Stimulated activated CD8-positive, alpha-beta memory T cell treated with anti-CD3 and anti-CD28 coated beads, Interleukin-4, amount 100 ng/mL, for 1 hour (primary cell): Measurements from ENCODE around the gene EPHB3.

ENCODE experiments used
- DNase-seq, 2 donors: peaks; one replicate each; pipeline ENCODE4 v3.0.0-alpha.2; 2020; ENCODE audit warnings: low read depth in 2 of 2, low spot score in 1 of 2

The EPHB3 gene

GRCh38 chr3:184543256-184543655 is 18.3 kb upstream of the EPHB3 start:
- no peak for DNase-seq

GRCh38 chr3:184543843-184544512 is 17.6 kb upstream of the EPHB3 start:
- peak; percentile 37 to 53 for DNase-seq

GRCh38 chr3:184544513-184544861 is 17.1 kb upstream of the EPHB3 start:
- no peak for DNase-seq

- DNase-seq = no peak
Observed at GRCh38 chr3:184545769-184546168, 15.8 kb upstream of the EPHB3 start.

- no peak for DNase-seq
Observed at GRCh38 chr3:184546252-184546651, 15.3 kb upstream of the EPHB3 start.

- DNase-seq = no peak
Observed at GRCh38 chr3:184549796-184550577, 11.6 kb upstream of the EPHB3 start.

GRCh38 chr3:184551103-184551502 is 10.5 kb upstream of the EPHB3 start:
- no peak for DNase-seq

- DNase-seq = no peak
Observed at GRCh38 chr3:184551614-184552256, 9.8 kb upstream of the EPHB3 start.

- DNase-seq = no peak
Observed at GRCh38 chr3:184552296-184552695, 9.3 kb upstream of the EPHB3 start.

GRCh38 chr3:184552863-184553262 is 8.7 kb upstream of the EPHB3 start:
- DNase-seq = no peak

GRCh38 chr3:184553385-184553784 is 8.2 kb upstream of the EPHB3 start:
- no peak for DNase-seq

- no peak for DNase-seq
Observed at GRCh38 chr3:184554461-184554860, 7.1 kb upstream of the EPHB3 start.

GRCh38 chr3:184556582-184557347 is 4.8 kb upstream of the EPHB3 start:
- DNase-seq = no peak

GRCh38 chr3:184557348-184557950 is 4.1 kb upstream of the EPHB3 start:
- no peak for DNase-seq

GRCh38 chr3:184558726-184559125 is 2.9 kb upstream of the EPHB3 start:
- DNase-seq = no peak

- no peak for DNase-seq
Observed at GRCh38 chr3:184559336-184559735, 2.2 kb upstream of the EPHB3 start.

- no peak for DNase-seq
Observed at GRCh38 chr3:184560531-184560930, 1.1 kb upstream of the EPHB3 start.

- DNase-seq = no peak
Observed at GRCh38 chr3:184561913-184562877, 610 bp downstream of the EPHB3 start.

- no peak for DNase-seq
Observed at GRCh38 chr3:184562878-184563560, 1.4 kb downstream of the EPHB3 start.

- DNase-seq = no peak
Observed at GRCh38 chr3:184563561-184563925, 2.0 kb downstream of the EPHB3 start.
